ENCODE data around the gene CA10.

GRCh38 chr17:51630101-51630671, 528.3 kb downstream of the CA10 start:
- TF ChIP-seq EZH2 (IDR thresholded peaks at IDR 0.05; ENCODE audit: borderline replicate concordance) = no peak
- TF ChIP-seq CTCF (IDR thresholded peaks at IDR 0.05; ENCODE audit: poor library complexity) = no peak
- no peak for TF ChIP-seq EZH2phosphoT487 (IDR thresholded peaks at IDR 0.05; ENCODE audit: low read depth, severe bottlenecking, unreplicated experiment)
